Fibroblast of lung (primary cell): ENCODE results near the gene FAM222A.

ENCODE experiments used
- EZH2 ChIP-seq: IDR thresholded peaks from 2 replicates; pipeline ENCODE4 v1.5.1; 2012; ENCODE audit warnings: low read length, control low read depth, mild to moderate bottlenecking; ENCODE audit errors: missing control alignments
- TF ChIP-seq, protein P1 (sequence below), 2 donors: IDR thresholded peaks in 1 of 2; conservative IDR thresholded peaks in 1 of 2; 1 replicate in 1 of 2; 2 replicates in 1 of 2; pipeline ENCODE4 v1.5.1; 2011 to 2012; ENCODE audit warnings: low read length in 2 of 2, control low read depth in 1 of 2, inconsistent platforms in 1 of 2, low read depth in 1 of 2, mild to moderate bottlenecking in 1 of 2

DNA sequence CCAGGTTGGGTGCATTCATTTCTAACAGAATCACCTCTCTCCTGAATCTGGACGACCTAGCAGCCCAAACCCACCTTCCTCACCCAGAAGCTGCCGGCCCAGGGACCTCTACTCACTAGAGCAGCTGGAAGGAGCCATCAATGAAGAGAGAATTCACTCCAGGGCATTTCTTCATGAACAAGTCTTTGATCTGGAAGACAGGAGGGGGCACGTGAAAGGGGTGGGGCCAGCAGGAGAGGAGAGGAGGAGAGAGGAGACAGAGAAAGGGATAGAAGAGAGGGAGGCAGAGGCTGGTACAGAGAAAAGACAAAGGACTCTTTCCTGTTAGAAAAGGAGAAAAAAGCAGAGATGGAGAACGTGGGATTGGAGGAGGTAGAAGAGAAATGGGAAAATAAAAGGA lies 79.8 kb downstream of the FAM222A start:
- TF ChIP-seq, protein P1, sequence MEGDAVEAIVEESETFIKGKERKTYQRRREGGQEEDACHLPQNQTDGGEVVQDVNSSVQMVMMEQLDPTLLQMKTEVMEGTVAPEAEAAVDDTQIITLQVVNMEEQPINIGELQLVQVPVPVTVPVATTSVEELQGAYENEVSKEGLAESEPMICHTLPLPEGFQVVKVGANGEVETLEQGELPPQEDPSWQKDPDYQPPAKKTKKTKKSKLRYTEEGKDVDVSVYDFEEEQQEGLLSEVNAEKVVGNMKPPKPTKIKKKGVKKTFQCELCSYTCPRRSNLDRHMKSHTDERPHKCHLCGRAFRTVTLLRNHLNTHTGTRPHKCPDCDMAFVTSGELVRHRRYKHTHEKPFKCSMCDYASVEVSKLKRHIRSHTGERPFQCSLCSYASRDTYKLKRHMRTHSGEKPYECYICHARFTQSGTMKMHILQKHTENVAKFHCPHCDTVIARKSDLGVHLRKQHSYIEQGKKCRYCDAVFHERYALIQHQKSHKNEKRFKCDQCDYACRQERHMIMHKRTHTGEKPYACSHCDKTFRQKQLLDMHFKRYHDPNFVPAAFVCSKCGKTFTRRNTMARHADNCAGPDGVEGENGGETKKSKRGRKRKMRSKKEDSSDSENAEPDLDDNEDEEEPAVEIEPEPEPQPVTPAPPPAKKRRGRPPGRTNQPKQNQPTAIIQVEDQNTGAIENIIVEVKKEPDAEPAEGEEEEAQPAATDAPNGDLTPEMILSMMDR (conservative IDR thresholded peaks at IDR 0.05 in 1 of 2, IDR thresholded peaks at IDR 0.05 in 1 of 2; ENCODE audit: low read depth in 1 of 2, low read length in 2 of 2): no peak
- TF ChIP-seq EZH2: no peak
